GM13976 (cell line): Measurements from ENCODE around the gene TMEM126B.
"Not testable (repeated sequence)": the region's sequence is repeated elsewhere in the genome, so short reads cannot be mapped to it uniquely, and the experiment has no call there.

Experiments
- DNase-seq: peaks from one replicate; pipeline ENCODE4 v3.0.0; 2012; ENCODE audit warnings: low spot score
- CTCF ChIP-seq: IDR thresholded peaks from 2 replicates; pipeline ENCODE4 v1.5.1; 2012; ENCODE audit warnings: borderline replicate concordance, mild to moderate bottlenecking; ENCODE audit not compliant: insufficient read depth; ENCODE audit errors: extremely low read depth, missing control alignments, control extremely low read depth
- in situ Hi-C: fragments of 300-500 bp; cut with MboI; formaldehyde crosslinking; loops from one replicate; pipeline ENCODE4 v1.12.0; 2022; ENCODE audit warnings: low sequenced_read_pairs, mixed read lengths, inconsistent platforms; ENCODE audit not compliant: unreplicated experiment

TMEM126B gene

GRCh38 chr11:85599083-85599482, 29.3 kb upstream of the TMEM126B start:
- no peak for DNase-seq
- TF ChIP-seq CTCF, result no peak
- in situ Hi-C loops, result loop anchor here (25.0 kb wide), 2 partner anchors 812 to 1037 kb away; no protein-coding TSS in a partner anchor

GRCh38 chr11:85602526-85603213, 25.7 kb upstream of the TMEM126B start:
- DNase-seq, result no peak

GRCh38 chr11:85603220-85603619, 25.2 kb upstream of the TMEM126B start:
- in situ Hi-C loops, result no loop called here
- DNase-seq, result no peak
- TF ChIP-seq CTCF, result no peak

More at GRCh38 chr11:85602526-85603213, 25.7 kb upstream of the TMEM126B start:
- TF ChIP-seq CTCF, result no peak
- in situ Hi-C loops, result no loop called here

GRCh38 chr11:85606237-85606636, 22.2 kb upstream of the TMEM126B start:
- DNase-seq, in situ Hi-C loops: not testable (repeated sequence)

GRCh38 chr11:85608621-85609020, 19.8 kb upstream of the TMEM126B start:
- DNase-seq, in situ Hi-C loops: not testable (repeated sequence)

- in situ Hi-C loops, DNase-seq: not testable (repeated sequence)
Measured at GRCh38 chr11:85609286-85609685, 19.1 kb upstream of the TMEM126B start.

GRCh38 chr11:85611643-85612042, 16.8 kb upstream of the TMEM126B start:
- DNase-seq, result not testable (repeated sequence)

GRCh38 chr11:85619499-85619898, 8.9 kb upstream of the TMEM126B start:
- no peak for DNase-seq
- in situ Hi-C loops, result no loop called here
- no peak for TF ChIP-seq CTCF

More at GRCh38 chr11:85611643-85612042, 16.8 kb upstream of the TMEM126B start:
- in situ Hi-C loops, result not testable (repeated sequence)

- no peak for DNase-seq
- in situ Hi-C loops, result no loop called here
Measured at GRCh38 chr11:85620256-85620655, 8.1 kb upstream of the TMEM126B start.

More at GRCh38 chr11:85620256-85620655, 8.1 kb upstream of the TMEM126B start:
- TF ChIP-seq CTCF, result no peak
